WI38 (cell line): ENCODE results near the gene DBX1.

Experiments
- H3K4me3 ChIP-seq: 2 replicates; pipeline ENCODE4 v1.5.1; 2011; ENCODE audit warnings: low read depth, mild to moderate bottlenecking, control low read depth, low read length
- TF ChIP-seq, protein P1 (sequence below): IDR thresholded peaks from 2 replicates; pipeline ENCODE4 v1.5.1; 2012; ENCODE audit warnings: low read depth, mild to moderate bottlenecking, control low read depth, low read length

Gene DBX1

DNA sequence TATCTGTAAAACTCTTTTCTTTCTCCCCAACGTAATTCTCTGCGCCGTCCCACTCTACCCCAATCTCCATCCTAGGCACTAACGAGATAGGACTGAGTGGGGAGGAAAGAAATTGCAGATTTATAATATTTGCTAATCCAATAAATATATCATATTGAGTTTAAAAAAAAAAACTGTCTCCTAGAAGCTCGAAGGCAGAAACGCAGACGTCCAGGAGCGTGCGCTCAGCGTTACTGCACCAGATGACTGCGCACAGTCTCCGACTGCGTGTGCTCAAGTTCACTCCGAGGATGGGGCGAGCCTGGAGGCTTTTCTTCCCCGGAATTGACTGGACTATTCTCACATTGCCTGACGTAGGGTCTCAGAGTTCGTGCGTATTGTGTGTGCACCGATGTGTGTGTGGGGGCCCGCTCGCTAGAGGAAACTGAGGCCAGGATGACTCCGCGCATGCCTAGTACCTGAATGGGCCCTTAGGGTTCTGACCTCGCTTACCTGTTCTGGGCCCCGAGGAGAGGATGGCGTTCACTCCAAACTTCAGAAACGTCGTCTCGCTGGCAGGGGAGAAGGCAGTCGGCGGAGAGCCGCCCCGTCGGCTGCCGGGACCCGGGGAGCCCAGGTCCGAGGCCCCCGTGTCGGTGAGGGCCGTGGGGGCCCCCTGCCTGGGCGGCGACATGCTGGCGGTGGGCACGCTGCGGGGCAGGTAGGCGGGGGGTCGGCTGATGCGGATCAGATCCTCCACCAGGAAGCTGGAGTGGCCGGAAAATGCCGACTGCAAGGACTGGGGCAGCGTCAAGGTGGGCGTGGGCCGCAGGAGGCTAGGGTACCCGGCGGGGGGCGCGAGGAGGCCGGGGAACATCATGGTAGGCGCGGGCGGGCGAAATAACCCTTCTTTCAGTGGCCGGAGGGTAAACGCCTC lies 551 bp downstream of the DBX1 start:
- TF ChIP-seq, protein P1, sequence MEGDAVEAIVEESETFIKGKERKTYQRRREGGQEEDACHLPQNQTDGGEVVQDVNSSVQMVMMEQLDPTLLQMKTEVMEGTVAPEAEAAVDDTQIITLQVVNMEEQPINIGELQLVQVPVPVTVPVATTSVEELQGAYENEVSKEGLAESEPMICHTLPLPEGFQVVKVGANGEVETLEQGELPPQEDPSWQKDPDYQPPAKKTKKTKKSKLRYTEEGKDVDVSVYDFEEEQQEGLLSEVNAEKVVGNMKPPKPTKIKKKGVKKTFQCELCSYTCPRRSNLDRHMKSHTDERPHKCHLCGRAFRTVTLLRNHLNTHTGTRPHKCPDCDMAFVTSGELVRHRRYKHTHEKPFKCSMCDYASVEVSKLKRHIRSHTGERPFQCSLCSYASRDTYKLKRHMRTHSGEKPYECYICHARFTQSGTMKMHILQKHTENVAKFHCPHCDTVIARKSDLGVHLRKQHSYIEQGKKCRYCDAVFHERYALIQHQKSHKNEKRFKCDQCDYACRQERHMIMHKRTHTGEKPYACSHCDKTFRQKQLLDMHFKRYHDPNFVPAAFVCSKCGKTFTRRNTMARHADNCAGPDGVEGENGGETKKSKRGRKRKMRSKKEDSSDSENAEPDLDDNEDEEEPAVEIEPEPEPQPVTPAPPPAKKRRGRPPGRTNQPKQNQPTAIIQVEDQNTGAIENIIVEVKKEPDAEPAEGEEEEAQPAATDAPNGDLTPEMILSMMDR: no peak
- H3K4me3 ChIP-seq: no peak overlapping the region

DNA sequence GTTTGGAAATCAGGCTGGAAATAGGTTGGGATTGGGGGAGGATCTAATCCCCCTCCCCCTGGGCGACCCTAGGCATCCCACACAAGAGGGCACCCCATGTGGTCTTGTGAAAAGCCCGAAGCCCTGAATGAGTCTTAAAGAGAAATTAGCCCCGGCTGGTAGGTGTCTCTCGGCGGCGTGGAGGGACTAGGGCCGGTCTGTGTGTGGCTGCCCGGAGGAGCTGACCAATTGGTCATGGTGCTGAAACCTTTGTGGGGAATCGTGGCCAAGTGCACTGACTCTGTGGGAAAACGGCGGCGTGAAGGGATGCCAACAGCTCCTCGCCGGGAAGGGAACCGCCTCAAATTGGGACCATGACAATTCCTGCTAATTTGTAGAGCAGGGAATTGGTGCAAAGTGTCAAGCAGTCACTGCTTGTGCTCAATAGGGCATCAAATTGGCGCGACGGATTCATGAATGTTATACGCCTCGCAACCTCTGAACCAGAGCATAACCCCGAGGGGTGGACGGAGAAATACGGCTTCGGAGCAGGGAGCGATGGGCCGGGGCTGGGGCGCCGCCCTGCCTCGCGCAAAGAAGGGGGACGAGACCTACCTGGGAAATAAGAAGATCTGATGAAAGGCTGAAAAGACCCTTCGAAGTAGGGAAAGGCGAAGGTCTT lies 1.5 kb downstream of the DBX1 start:
- no peak overlapping the region for H3K4me3 ChIP-seq
- TF ChIP-seq, protein P1: no peak

DNA sequence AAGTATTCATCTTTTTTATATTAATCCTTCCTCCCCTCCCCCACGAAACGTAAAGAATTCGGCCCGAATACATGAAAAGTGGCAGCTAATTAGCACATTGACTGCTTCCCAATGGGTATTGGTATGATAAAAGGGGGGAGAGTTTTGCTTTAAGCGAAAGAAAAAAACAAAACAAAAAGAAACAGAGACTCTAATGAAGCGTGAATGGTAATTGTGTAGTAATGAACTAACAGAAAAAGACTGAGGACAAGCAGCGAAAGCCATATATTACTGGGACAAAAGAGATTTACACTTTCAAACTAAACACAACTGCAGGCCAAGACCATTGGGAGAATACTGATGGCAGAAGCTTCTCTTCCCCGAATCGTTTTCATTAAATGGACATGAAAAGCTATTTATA lies 2.5 kb downstream of the DBX1 start:
- H3K4me3 ChIP-seq: no peak overlapping the region

DNA sequence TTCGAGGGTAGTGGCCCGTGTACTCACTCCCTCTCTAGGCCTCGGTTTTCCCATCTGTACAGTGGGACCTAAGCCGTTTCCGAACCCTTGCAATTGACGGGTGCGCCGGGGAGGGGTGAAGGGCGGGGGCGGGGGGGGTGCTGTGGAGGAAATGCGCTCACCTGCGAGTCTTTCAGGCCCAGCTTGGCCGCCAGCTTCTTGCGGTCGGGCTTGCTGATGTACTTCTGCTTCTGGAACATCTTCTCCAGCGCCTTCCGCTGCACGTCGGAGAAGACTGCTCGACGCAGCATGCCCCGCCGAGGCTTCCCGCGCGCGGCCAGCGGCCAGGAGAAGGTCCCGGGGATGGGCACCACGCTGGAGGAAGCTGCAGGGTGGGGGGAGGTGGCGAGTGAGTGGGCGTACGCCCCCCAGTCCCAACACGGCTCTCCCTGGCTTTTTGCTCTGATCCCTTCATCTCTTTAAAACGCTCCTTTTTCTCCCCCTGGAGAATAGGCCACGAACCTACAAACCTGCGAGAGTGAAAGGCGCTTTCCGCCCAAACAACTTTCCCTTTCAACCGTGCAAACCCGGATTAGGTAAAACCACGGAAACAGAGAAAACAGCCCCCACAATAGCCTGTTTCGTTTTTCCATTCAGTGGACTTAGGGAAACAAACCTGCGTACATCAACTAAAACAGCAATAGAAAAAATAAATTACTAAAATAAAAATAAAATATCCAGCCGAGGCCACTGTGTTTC lies 3.2 kb downstream of the DBX1 start:
- TF ChIP-seq, protein P1: no peak
- H3K4me3 ChIP-seq: no peak overlapping the region

More for the DNA sequence above, 2.5 kb downstream of the DBX1 start:
- TF ChIP-seq, protein P1: no peak

DNA sequence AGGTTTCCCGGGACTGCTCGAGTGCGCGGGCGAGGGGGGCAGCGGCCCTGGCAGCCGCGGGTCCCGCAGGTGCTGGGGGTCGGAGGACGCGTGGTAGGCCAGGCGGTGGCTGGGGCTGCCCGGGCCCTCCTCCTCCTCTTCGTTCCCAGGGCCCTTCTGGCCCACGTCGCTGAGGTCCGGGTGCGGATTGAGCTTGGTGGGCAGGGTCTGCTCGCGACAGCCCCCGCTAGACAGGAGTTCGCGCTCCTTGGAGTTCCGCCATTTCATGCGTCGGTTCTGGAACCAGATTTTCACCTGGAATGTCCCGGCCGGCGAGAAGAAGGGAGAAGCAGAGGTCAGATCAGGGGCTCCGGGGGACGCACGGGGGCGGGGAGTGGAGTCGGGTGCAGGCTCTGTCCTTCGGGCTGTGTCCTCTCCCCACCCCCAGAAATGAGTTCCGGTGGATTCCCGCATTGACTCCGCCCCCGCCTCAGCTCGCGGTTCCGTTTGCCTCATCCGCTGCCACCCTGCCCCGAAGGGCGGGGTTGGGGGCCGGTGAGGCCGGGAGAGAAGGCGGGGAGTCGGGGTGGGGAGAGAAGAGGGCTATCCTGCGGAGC lies 3.9 kb downstream of the DBX1 start:
- TF ChIP-seq, protein P1: no peak
- no peak overlapping the region for H3K4me3 ChIP-seq

DNA sequence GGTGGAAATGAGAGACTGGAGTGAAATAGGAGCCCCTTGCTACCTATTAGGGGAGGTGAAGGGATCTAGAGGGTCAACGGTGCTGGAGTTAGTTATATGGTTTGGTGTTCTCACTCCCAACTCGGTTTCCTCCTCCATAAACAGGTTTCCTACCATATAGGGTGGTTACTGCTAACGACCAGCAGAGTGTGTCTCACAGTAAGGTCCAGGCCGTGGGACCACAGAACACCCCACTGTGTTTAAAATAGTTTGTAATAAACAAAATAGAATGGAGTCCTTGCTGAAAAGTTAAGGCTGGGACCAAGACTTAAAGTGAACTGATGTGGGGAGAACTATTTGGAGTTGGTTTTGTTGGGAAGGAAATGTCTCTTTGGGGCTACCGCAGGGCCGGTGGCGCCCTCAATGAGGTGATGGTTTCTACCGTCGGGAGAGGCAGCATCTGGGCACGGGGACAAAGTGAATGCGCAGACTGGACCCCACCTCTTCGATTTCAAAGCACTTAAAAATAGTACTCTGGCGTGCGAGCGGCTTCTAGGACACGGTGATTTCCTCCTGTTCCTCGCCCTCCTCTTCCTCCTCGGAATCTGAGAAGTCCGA lies 4.5 kb downstream of the DBX1 start:
- TF ChIP-seq, protein P1: no peak
- no peak overlapping the region for H3K4me3 ChIP-seq
